Ishikawa (cell line): Measurements from ENCODE around the gene SSU72.

Experiments
- CEBPB ChIP-seq: IDR thresholded peaks from 2 replicates; pipeline ENCODE4 v1.6.1; 2012
- CREB1 ChIP-seq: IDR thresholded peaks from 2 replicates; pipeline ENCODE4 v1.6.1; 2012; ENCODE audit warnings: low read depth
- EGR1 ChIP-seq: IDR thresholded peaks from 2 replicates; pipeline ENCODE4 v1.6.1; 2012
- FOXM1 ChIP-seq: IDR thresholded peaks from 2 replicates; pipeline ENCODE4 v1.6.1; 2012; ENCODE audit warnings: low read depth, borderline replicate concordance
- MAX ChIP-seq: IDR thresholded peaks from 2 replicates; pipeline ENCODE4 v1.6.1; 2012
- TAF1 ChIP-seq: IDR thresholded peaks from 2 replicates; pipeline ENCODE4 v1.6.1; 2012; ENCODE audit warnings: low read depth, mild to moderate bottlenecking
- TEAD4 ChIP-seq: IDR thresholded peaks from 2 replicates; pipeline ENCODE4 v1.6.1; 2012
- USF1 ChIP-seq: IDR thresholded peaks from 2 replicates; pipeline ENCODE4 v1.6.1; 2012
- YY1 ChIP-seq: IDR thresholded peaks from 2 replicates; pipeline ENCODE4 v1.6.1; 2012; ENCODE audit warnings: low read depth

- TF ChIP-seq USF1 (no peak), YY1 (no peak), FOXM1 (no peak), EGR1 (no peak), CREB1 (no peak), MAX (no peak), CEBPB (no peak), TEAD4 (no peak), TAF1 (no peak)
Measured at GRCh38 chr1:1622788-1623094, 48.1 kb upstream of the SSU72 start.
